Right ventricle myocardium superior (tissue), 1 donor: ENCODE measurements around the gene NEK2. TPM values are rescaled to one million over a fixed set of nuclear protein-coding genes. Genes with fewer than 3 reads are reported as not detected.

Experiments
- ATAC-seq: fragments of 200-7000 bp; cut with Tn5 transposase; one replicate; pipeline ENCODE4 v1.9.1; 2020; ENCODE audit warnings: mild to moderate bottlenecking; ENCODE audit not compliant: poor library complexity
- DNase-seq: peaks from one replicate; pipeline ENCODE4 v3.0.0-alpha.2; 2020
- intact Hi-C: fragments of 100-400 bp; cut with DNase I; formaldehyde crosslinking; loops from one replicate; pipeline ENCODE4 v1.11.2; 2022
- total RNA-seq: library from RNA; stranded (reverse); fragmentation: NEBNext Ultra II Directional; extraction: Animal tissue kit (Norgen Biotek cat#: 25700); gene quantifications from one replicate; pipeline ENCODE4 v1.2.1, GENCODE V29; 2021
- donor health status: DM: no; HTN: yes; CAD: no; lungs with severe emphysema.

The NEK2 gene
- total RNA-seq, 1 donor from 2014 or later, result not detected

DNA sequence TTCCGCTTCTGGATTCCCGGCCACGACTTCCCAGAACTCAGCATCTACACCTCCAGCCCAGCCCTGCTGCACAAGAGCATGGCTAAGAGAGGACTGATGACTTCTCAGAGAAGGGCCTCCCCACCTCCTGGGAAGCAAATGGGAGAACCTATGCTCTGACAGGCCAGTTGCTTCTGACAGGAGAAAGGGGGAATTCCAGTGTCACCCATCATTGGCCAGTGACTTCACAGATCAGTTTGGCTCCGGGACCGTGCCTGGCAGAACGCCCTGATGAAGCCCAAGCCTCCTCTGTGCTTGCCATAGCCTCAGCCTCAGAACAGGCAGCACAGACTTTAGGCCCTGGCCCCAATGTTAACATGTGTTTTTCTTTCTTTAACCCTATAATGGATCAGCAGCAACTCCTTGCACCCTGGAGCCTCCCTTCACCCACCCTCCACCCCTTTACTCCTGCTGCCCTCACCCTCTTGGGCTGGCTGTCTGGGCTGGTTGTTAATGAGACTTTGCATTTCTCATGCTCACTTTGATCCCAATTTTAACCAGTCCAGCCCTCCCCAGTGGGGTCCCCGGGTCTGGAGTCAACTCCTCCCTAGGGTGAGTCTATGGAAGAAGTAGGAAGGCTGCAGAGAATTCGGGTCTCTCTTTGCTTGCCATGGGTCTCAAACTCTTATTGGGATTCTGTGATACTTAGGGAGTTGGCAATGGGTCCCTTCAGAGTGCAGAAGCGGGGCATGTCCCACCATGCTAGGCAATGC lies 53.8 kb downstream of the NEK2 start:
- intact Hi-C loops, result no loop called here
- peak; percentile 60 for DNase-seq
- ATAC-seq, result peak; percentile 42

- ATAC-seq (no peak), DNase-seq (no peak)
- intact Hi-C loops, result no loop called here
Observed at GRCh38 chr1:211620097-211620496, 55.3 kb downstream of the NEK2 start.

DNA sequence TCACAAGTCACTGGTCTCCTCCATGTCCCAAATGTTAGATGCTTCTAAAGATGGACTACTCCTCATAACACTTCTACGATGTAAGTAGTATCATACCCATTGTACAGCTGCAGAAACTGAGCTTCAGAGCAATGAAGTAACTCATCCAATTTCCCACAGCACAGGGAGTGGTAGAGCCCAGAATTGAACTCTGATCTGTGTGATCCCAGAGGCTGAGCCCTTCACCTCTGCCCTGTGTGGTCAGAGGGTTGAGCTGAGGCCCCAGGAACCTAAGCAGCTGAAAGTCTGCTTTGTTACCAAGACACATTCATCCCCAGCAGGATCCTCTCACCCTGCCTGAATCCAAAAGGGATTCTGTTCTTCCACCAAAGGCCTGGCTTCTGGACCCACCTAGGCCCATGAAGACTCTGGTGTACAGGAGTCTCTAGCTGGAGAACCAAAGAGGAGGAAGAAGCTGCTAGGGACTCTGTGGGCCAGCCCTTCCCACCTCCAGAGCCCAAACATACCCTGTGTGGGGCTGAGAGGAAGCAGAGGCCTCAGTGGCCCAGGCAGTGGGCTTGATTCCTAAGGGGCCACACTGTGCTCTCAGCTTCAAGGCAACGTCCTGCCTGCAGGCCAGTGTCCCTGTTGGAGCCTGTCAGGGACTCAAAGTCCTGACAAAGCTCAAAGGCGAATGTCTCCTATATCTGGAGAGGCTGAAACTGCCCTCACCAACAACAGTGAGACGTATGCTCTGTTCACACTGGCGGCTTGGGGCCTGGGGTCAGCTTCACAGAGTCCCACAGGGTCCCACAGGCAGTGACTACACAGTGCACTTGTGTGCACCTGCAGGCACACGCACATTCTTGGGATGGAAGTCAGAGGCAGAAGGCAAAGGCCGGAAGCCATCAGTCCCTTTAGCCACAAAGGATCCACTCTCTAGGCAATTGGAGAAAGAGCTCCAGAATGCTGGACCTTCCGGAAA lies 56.1 kb downstream of the NEK2 start:
- ATAC-seq (no peak), DNase-seq (no peak)
- intact Hi-C loops, result no loop called here

DNA sequence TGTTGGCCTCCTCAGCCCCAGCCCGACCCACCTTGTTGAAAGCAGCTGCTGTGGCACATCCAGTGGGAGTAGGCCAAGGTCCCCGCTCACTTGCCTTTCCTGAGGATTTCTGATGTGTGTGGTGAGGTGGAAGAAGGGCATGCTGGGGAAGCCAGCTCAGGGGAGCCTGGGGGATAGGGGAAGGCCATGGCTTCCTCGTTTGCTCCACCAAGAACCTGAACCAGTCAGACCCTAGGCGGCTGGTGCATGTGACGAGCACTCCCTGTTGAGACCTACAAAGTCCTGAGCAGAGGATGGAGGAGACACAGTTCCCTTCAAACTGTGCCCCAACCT lies 58.5 kb downstream of the NEK2 start:
- no peak for ATAC-seq
- DNase-seq, result no peak
- intact Hi-C loops, result no loop called here

DNA sequence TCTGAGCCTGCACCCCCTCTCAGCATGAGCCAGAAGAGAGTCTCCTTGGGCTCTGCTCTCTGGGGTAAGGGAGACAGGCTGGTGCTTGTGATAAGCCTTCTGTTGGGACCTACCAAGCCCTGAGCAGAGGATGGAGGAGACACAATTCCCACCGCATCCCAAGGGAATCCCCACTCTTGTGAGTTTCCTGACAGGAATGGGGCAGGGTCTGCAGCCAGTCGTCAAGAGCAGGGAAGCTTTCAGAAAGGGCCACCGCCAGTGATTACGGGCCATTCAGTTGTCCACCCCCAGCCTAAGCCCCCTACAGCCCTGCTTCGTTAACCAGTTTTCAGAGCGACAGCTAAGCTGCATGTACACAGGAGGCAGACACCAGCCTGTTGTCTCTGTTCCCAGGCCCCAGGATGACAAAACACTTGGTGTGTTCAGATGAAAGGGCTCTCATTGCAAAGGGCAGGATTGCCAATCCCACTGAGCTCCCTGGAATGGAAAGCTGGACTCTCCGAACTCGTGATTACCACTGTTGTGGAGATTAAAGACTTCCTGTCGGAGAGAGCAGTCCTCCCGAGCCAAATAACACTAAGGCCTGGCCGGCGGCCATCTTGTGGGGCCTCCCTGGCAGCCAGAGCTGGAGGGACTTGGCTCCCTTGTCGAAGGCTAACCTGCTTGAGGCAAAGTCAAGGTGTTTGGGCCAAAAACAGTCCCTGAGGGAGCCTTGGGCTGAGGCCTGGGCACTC lies 59.0 kb downstream of the NEK2 start:
- ATAC-seq (peak; percentile 74), DNase-seq (peak; percentile 87)
- intact Hi-C loops, result no loop called here

DNA sequence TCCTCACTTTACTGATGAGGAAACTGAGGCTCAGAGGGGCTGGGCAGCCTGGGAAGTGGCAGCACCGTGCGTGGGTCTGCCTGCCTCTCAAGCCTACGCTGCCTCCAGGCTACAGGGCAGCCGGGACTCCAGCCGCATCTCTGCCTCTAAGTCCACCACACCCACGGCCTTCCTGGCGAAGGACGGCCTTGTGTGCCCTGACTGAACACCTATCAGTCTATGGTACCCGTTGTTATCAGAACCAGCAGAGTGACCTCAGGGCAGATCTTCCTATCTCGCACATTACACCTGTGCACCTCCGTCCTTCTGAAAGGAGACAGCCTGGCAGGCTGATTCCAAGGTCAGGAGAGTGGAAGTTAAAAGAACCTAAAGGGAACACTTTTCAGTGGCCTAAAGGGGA lies 60.8 kb downstream of the NEK2 start:
- ATAC-seq (no peak), DNase-seq (no peak)
- intact Hi-C loops, result no loop called here

- DNase-seq (no peak), ATAC-seq (no peak)
- intact Hi-C loops, result no loop called here
Observed at GRCh38 chr1:211613951-211614350, 61.5 kb downstream of the NEK2 start.

DNA sequence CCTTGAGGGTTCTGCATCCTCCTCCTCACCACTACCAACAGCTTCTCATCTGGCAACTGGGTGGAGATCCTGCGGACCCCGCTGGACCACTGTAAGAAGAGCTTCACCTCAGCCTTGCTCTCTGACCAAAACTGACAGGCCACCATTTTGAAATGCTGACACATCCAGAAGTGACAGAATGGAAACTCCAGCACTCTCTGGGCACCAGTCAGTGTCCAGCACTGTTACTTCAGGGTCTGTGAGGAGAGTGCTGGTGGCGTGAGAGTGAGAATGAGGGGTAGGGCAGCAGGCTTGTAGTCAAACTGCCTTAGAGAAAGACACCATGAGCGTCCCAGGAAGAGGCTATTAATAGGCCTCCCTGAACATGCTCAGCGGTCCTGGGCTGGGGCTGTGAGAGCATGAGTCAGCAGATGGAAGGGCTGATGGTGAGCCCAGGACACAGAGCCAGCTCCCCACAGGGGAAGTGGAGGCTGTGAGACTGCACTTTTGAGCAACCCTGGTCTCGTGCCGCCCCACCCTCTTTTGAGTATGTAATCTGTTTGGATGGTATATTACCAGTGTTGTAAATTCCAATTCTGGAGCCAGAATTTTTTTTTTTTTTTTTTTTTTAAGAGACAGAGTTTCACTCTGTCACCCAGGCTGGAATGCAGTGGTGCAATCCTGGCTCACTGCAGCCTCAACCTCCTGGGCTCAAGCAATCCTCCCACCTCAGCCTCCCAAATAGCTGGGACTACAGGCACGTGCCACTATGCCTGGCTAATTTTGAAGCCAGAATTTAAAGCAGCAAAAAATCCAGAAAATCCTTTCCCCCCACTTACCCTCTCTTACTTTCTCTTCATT lies 62.1 kb downstream of the NEK2 start:
- intact Hi-C loops, result no loop called here

DNA sequence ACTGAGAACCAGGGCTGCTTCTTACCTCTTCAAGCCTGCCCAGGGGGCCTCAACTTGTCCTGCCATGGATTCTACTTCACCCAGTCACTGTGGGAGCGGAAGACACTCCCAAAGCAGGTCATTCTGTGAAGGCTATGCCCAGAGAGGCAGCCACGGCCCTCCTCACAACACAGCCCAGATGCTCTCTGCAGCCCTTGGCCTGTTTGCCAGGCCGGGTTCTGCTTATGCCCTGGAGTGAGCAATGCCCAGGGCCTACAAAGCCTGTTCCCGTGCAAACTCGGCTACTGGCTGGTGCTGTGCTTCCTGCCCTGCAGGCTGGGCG lies 62.7 kb downstream of the NEK2 start:
- ATAC-seq (no peak), DNase-seq (no peak)
- intact Hi-C loops, result no loop called here

More for the DNA sequence above, 62.1 kb downstream of the NEK2 start:
- ATAC-seq, result peak; percentile 85
- peak; percentile 88 for DNase-seq

Other genes with a start within 250 kb of the NEK2 start
- gene RD3, start 183.5 kb downstream of the NEK2 start, total RNA-seq, result not detected
- gene SLC30A1, start 96.5 kb downstream of the NEK2 start, total RNA-seq, result 9.8 TPM
- gene LPGAT1, start 155.1 kb upstream of the NEK2 start, total RNA-seq, result 21.4 TPM